ENCODE results near the gene IGF2. TPM values are rescaled to one million over a fixed set of nuclear protein-coding genes. Genes with fewer than 3 reads are reported as not detected.
A peak's percentile ranks its signal among the peaks of the same experiment; 100 is the strongest.

IGF2 gene
- total RNA-seq, 1 experiment from 2014 or later: 0.35 TPM

DNA sequence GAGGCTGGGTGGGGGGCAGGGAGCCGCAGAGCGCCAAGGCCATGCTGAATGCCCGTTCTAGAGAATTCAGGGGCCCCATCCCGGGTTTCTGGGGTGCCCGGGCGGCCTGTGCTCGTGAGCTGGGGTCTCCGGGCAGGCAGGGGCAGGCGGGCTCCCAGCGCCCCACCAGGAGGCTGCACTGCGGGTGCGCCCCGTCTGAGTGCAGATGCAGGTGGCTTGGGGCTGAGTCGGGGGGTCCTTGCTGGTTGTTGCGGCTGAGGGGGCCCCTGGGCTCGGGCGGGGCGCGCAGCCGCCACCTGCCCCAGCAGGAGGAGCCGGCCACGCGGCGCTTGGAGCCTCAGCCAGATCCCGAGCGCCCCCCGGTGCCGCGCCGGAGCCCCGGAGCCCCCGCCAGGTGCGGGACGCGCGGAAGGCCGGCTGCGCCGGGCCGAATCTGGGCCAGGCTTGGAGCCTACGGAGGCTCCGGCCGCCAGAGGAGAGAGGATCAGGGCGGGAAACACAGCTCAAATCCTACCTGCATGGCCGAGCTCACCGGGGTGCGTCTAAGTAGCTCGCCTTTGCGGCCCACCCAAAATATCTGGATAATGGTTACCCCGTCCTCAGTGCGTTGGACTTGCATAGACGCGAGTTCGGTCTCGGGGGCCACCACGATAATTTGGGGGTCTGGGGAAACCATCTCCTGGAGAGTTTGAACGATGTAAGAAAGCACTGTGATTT lies 590 bp upstream of the IGF2 start:
- no peak for DNase-seq (ENCODE audit: unreplicated experiment)
- intact Hi-C loops (cut with micrococcal nuclease): loop anchor here (5.0 kb wide), 1 partner anchor 47 kb away; no protein-coding TSS in a partner anchor
- no peaks in the 10 kb centered on the region for H3K9me3 Mint-ChIP-seq (ENCODE audit: unreplicated experiment)
- ChIA-PET CTCF (interaction anchor here (3.1 kb wide), 1 partner anchor 10 kb away, joined by 16 read pairs; no protein-coding TSS in a partner anchor), POLR2A (no interaction called here)
- H3K4me1 Mint-ChIP-seq (ENCODE audit: insufficient read depth, unreplicated experiment): peaks cover 13% of the 10 kb centered on the region
- peaks cover 4% of the 10 kb centered on the region for H3K36me3 Mint-ChIP-seq (ENCODE audit: insufficient read depth, unreplicated experiment)
- no peak overlapping the region for H3K4me3 Mint-ChIP-seq (ENCODE audit: unreplicated experiment)
- TF ChIP-seq, protein P1, sequence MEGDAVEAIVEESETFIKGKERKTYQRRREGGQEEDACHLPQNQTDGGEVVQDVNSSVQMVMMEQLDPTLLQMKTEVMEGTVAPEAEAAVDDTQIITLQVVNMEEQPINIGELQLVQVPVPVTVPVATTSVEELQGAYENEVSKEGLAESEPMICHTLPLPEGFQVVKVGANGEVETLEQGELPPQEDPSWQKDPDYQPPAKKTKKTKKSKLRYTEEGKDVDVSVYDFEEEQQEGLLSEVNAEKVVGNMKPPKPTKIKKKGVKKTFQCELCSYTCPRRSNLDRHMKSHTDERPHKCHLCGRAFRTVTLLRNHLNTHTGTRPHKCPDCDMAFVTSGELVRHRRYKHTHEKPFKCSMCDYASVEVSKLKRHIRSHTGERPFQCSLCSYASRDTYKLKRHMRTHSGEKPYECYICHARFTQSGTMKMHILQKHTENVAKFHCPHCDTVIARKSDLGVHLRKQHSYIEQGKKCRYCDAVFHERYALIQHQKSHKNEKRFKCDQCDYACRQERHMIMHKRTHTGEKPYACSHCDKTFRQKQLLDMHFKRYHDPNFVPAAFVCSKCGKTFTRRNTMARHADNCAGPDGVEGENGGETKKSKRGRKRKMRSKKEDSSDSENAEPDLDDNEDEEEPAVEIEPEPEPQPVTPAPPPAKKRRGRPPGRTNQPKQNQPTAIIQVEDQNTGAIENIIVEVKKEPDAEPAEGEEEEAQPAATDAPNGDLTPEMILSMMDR (IDR thresholded peaks at IDR 0.05; ENCODE audit: unreplicated experiment): no peak
- H3K27me3 Mint-ChIP-seq (ENCODE audit: insufficient read depth, unreplicated experiment): peaks cover 66% of the 10 kb centered on the region
- no TSS peak for BruUV-seq (replicated peaks)
- no peak overlapping the region for H3K27ac Mint-ChIP-seq (ENCODE audit: low read depth, unreplicated experiment)

GRCh38 chr11:2138431-2139122 lies 612 bp downstream of the IGF2 start:
- ChIA-PET CTCF (no interaction called here), POLR2A (no interaction called here)

DNA sequence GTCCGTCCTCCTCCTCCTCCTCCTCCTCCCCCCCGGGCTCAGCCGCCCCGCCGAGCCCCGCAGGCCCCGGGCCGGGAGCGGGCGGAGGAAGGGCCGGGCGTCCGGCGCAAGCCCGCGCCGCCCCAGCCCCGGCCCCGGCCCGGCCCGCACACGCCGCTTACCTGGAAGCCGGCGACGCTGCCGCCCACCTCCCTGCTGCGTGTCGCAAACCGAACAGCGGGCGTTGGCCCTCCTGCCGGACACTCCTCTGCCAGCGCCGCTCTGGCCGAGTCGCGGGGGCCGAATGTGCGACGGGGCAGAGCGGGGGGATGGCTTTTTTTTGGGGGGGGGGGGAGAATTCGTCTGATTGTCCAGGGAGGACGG lies 1.1 kb downstream of the IGF2 start:
- ChIA-PET POLR2A (no interaction called here), CTCF (no interaction called here)
- TF ChIP-seq, protein P1 (IDR thresholded peaks at IDR 0.05; ENCODE audit: unreplicated experiment): no peak
- DNase-seq (ENCODE audit: unreplicated experiment): no peak
- H3K27ac Mint-ChIP-seq (ENCODE audit: low read depth, unreplicated experiment): no peak overlapping the region
- H3K4me3 Mint-ChIP-seq (ENCODE audit: unreplicated experiment): peak overlapping the region; percentile 57
- H3K27me3 Mint-ChIP-seq (ENCODE audit: insufficient read depth, unreplicated experiment): peaks cover 70% of the 10 kb centered on the region
- peaks cover 11% of the 10 kb centered on the region for H3K4me1 Mint-ChIP-seq (ENCODE audit: insufficient read depth, unreplicated experiment)
- intact Hi-C loops (cut with micrococcal nuclease): no loop called here
- no TSS peak for BruUV-seq (replicated peaks)
- H3K9me3 Mint-ChIP-seq (ENCODE audit: unreplicated experiment): no peaks in the 10 kb centered on the region
- peaks cover 4% of the 10 kb centered on the region for H3K36me3 Mint-ChIP-seq (ENCODE audit: insufficient read depth, unreplicated experiment)

More at GRCh38 chr11:2138431-2139122, 612 bp downstream of the IGF2 start:
- H3K36me3 Mint-ChIP-seq (ENCODE audit: insufficient read depth, unreplicated experiment): peaks cover 4% of the 10 kb centered on the region
- H3K9me3 Mint-ChIP-seq (ENCODE audit: unreplicated experiment): no peaks in the 10 kb centered on the region
- H3K27me3 Mint-ChIP-seq (ENCODE audit: insufficient read depth, unreplicated experiment): peaks cover 70% of the 10 kb centered on the region
- no TSS peak for BruUV-seq (replicated peaks)
- no peak for DNase-seq (ENCODE audit: unreplicated experiment)
- H3K27ac Mint-ChIP-seq (ENCODE audit: low read depth, unreplicated experiment): no peak overlapping the region
- peaks cover 13% of the 10 kb centered on the region for H3K4me1 Mint-ChIP-seq (ENCODE audit: insufficient read depth, unreplicated experiment)
- H3K4me3 Mint-ChIP-seq (ENCODE audit: unreplicated experiment): peak overlapping the region; percentile 57
- intact Hi-C loops (cut with micrococcal nuclease): no loop called here
- TF ChIP-seq, protein P1 (IDR thresholded peaks at IDR 0.05; ENCODE audit: unreplicated experiment): no peak

DNA sequence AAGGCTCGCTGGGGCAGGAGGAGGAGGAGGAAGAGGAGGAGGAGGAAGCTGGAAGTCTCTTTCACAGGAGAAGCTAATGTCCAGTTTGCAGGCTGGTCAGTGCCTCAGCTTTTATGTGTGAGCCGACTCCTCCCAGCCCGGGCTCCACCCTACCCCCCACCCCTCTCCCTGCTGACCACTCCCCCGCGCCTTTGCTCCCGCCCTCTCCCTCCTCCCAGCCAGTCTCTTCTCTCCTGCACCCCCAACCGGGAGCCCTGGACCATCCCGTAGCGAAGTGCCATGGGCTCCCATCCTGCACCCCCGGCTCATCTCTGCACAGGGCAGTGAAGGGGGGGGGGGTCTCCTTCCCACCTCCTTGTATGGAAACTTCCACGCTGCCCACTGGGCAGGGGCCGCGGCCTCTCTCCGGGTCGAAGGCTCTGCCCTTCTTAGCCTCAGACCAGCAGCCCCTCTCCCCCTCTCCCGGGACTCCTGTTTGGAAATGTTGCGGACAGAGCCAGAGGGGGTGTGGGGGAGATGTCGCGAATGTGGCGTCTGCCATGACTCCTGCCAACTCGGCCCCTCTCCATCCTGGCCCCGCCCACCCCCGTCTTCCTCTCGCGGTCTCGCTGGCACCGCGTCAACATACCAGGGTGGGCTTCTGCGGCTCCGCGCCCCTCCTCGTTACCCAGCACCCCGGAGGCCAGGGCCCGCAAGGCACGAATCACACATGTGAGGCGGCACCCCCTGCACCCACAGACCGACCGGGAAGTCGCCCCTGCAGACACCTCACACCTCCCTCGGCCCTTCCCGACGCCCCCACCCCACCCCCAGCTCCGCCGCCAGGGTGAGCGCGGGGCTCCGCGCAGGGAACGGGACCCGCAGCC lies 1.8 kb downstream of the IGF2 start:
- Mint-ChIP-seq H3K9me3 (ENCODE audit: unreplicated experiment) (no peaks in the 10 kb centered on the region), H3K27me3 (ENCODE audit: insufficient read depth, unreplicated experiment) (peaks cover 70% of the 10 kb centered on the region), H3K36me3 (ENCODE audit: insufficient read depth, unreplicated experiment) (peaks cover 4% of the 10 kb centered on the region), H3K4me3 (ENCODE audit: unreplicated experiment) (peak overlapping the region; percentile 29), H3K4me1 (ENCODE audit: insufficient read depth, unreplicated experiment) (peaks cover 5% of the 10 kb centered on the region), H3K27ac (ENCODE audit: low read depth, unreplicated experiment) (no peak overlapping the region)
- no TSS peak for BruUV-seq (replicated peaks)
- intact Hi-C loops (cut with micrococcal nuclease): no loop called here
- peak; percentile 19 for DNase-seq (ENCODE audit: unreplicated experiment)
- ChIA-PET CTCF (no interaction called here), POLR2A (no interaction called here)
- TF ChIP-seq, protein P1 (IDR thresholded peaks at IDR 0.05; ENCODE audit: unreplicated experiment): no peak

Data from MCF 10A (cell line).